NOMO-1 treated with dmso at 0.1 percent for 144 hours (cell line): Measurements from ENCODE around the gene WRAP73.

ENCODE experiments used
- DNase-seq: peaks from one replicate; lab custom pipeline; 2025; ENCODE audit not compliant: unreplicated experiment; lab: John Stamatoyannopoulos, UW

WRAP73 gene

GRCh38 chr1:3614755-3615742 is 34.9 kb downstream of the WRAP73 start:
- DNase-seq: no peak

GRCh38 chr1:3612123-3612522 is 37.8 kb downstream of the WRAP73 start:
- no peak for DNase-seq

GRCh38 chr1:3611170-3612019 is 38.5 kb downstream of the WRAP73 start, which contains the start of gene MEGF6:
TSS of gene MEGF6 (minus strand) at chr1:3611508. CDS start at chr1:3611268, 240 bp downstream.
- no peak for DNase-seq

- no peak for DNase-seq
These were observed 39.3 kb downstream of the WRAP73 start for GRCh38 chr1:3610527-3611169.

GRCh38 chr1:3609769-3610526 is 40.0 kb downstream of the WRAP73 start:
- no peak for DNase-seq

- no peak for DNase-seq
These were observed 40.7 kb downstream of the WRAP73 start for GRCh38 chr1:3609016-3609768.

GRCh38 chr1:3608154-3608553 is 41.7 kb downstream of the WRAP73 start:
- DNase-seq: no peak

GRCh38 chr1:3607703-3608065 is 42.2 kb downstream of the WRAP73 start:
- DNase-seq: no peak

- no peak for DNase-seq
These were observed 42.9 kb downstream of the WRAP73 start for GRCh38 chr1:3606779-3607702.

- no peak for DNase-seq
These were observed 44.7 kb downstream of the WRAP73 start for GRCh38 chr1:3604997-3605823.

- DNase-seq: no peak
These were observed 45.4 kb downstream of the WRAP73 start for GRCh38 chr1:3604468-3604974.

GRCh38 chr1:3603571-3604467 is 46.1 kb downstream of the WRAP73 start:
- DNase-seq: no peak

- DNase-seq: no peak
These were observed 46.7 kb downstream of the WRAP73 start for GRCh38 chr1:3603156-3603555.

- no peak for DNase-seq
These were observed 47.5 kb downstream of the WRAP73 start for GRCh38 chr1:3602375-3602774.

- DNase-seq: no peak
These were observed 48.2 kb downstream of the WRAP73 start for GRCh38 chr1:3601743-3602142.

GRCh38 chr1:3600354-3600753 is 49.5 kb downstream of the WRAP73 start:
- DNase-seq: no peak

- no peak for DNase-seq
These were observed 50.1 kb downstream of the WRAP73 start for GRCh38 chr1:3599816-3600215.
